GM12891 (cell line): ENCODE measurements around the gene ZDHHC14.

Source experiments
- POLR2A ChIP-seq: IDR thresholded peaks from 2 replicates; pipeline ENCODE4 v1.6.1; 2011; ENCODE audit warnings: low read depth, low read length, control low read depth
- TAF1 ChIP-seq: IDR thresholded peaks from 2 replicates; pipeline ENCODE4 v1.6.1; 2011; ENCODE audit warnings: low read depth, low read length, control low read depth

GRCh38 chr6:157519255-157520116 lies 138.5 kb downstream of the ZDHHC14 start:
- TF ChIP-seq POLR2A (no peak), TAF1 (no peak)
